Peyer's patch (tissue), 4 donors: Measurements from ENCODE around the gene TOMM5. TPM values are rescaled to one million over a fixed set of nuclear protein-coding genes. Genes with fewer than 3 reads are reported as not detected.

Experiments used
- DNase-seq, 3 donors: peaks; one replicate each; pipeline ENCODE4 v3.0.0-alpha.2; 2017 to 2019
- H3K27ac ChIP-seq, 4 donors: fragments of 200-600 bp; sonication (generic); one replicate each; pipeline ENCODE4 v1.5.1; 2016 to 2019
- H3K27me3 ChIP-seq, 2 donors: fragments of 200-600 bp; sonication (generic); one replicate each; pipeline ENCODE4 v1.5.1; 2019
- H3K36me3 ChIP-seq, 3 donors: fragments of 200-600 bp; sonication (generic); one replicate each; pipeline ENCODE4 v1.5.1; 2016 to 2019
- H3K4me1 ChIP-seq, 4 donors: fragments of 200-600 bp; sonication (generic); one replicate each; pipeline ENCODE4 v1.5.1; 2016 to 2019
- H3K4me3 ChIP-seq, 4 donors: fragments of 200-600 bp; sonication (generic); 1 replicate in 3 of 4; 2 replicates in 1 of 4; pipeline ENCODE4 v1.5.1; 2016 to 2019; ENCODE audit warnings: mild to moderate bottlenecking in 1 of 4
- H3K9me3 ChIP-seq, 4 donors: fragments of 200-600 bp; sonication (generic); one replicate each; pipeline ENCODE4 v1.5.1; 2016 to 2019; ENCODE audit warnings: mild to moderate bottlenecking in 1 of 4
- POLR2A ChIP-seq, 2 donors: fragments of 450-650 bp; IDR thresholded peaks; one replicate each; pipeline ENCODE4 v1.5.1; 2017; ENCODE audit warnings: antibody characterized with exemption in 2 of 2, mild to moderate bottlenecking in 2 of 2, moderate library complexity in 2 of 2
- total RNA-seq, 4 donors: library from RNA; depleted of rRNA; stranded (reverse); fragments of >200 nt; gene quantifications; one replicate each; pipeline ENCODE4 v1.1.0, GENCODE V29; 2016
- TF ChIP-seq, protein P1 (sequence below), 6 experiments: fragments of 450-650 bp in 4 of 6; fragments of 200-600 bp in 2 of 6; sonication (generic) in 1 of 6; IDR thresholded peaks; one replicate each; pipeline ENCODE4 v1.5.1; 2017 to 2019; ENCODE audit warnings: antibody characterized with exemption in 6 of 6, mild to moderate bottlenecking in 3 of 6, moderate library complexity in 1 of 6

TOMM5 gene
- total RNA-seq, 4 donors from 2014 or later = 26.9 to 116 (median 77.0) TPM

DNA sequence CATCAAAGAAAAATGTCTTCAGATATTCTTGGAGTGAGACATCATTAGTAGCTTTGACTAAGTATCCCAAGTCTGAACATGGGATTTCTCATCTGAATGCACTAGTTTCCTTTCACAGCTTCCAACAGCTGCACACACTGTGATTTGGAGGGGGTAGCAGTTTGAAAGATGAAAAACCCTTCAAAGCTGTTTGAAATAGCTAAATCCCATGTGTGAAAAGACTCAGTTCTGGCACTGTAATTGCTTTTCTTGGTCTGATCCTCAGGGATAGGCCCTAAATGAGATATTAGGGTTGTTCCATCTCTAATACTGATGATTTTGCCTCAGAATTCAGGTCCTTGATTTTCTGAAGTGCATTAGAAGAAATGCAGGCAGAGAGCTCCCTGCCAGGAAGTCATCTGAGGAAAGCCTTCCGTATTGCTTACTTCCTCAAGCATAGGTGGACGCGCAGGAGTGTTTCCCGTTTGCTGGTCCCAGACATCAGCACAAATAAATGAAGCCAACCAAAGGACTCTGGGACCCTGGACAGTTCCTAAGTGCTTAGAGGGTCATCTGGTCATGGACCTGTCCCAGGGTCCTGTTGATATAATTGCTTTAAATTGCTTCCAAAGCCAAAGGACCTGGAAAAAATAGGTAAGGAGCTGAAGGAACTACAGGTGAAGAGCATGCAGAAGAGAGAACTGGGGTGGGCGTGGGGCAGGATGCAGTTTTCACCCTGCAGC is 32.8 kb upstream of the TOMM5 start:
- Histone ChIP-seq H3K27ac (no peak overlapping the region), H3K4me3 (no peak overlapping the region), H3K27me3 (no peaks in the 10 kb centered on the region), H3K36me3 (no peaks in the 10 kb centered on the region), H3K4me1 (no peaks in the 10 kb centered on the region), H3K9me3 (no peaks in the 10 kb centered on the region)
- TF ChIP-seq POLR2A (IDR thresholded peaks at IDR 0.05) = no peak
- TF ChIP-seq, protein P1, sequence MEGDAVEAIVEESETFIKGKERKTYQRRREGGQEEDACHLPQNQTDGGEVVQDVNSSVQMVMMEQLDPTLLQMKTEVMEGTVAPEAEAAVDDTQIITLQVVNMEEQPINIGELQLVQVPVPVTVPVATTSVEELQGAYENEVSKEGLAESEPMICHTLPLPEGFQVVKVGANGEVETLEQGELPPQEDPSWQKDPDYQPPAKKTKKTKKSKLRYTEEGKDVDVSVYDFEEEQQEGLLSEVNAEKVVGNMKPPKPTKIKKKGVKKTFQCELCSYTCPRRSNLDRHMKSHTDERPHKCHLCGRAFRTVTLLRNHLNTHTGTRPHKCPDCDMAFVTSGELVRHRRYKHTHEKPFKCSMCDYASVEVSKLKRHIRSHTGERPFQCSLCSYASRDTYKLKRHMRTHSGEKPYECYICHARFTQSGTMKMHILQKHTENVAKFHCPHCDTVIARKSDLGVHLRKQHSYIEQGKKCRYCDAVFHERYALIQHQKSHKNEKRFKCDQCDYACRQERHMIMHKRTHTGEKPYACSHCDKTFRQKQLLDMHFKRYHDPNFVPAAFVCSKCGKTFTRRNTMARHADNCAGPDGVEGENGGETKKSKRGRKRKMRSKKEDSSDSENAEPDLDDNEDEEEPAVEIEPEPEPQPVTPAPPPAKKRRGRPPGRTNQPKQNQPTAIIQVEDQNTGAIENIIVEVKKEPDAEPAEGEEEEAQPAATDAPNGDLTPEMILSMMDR (IDR thresholded peaks at IDR 0.05) = no peak
- no peak for DNase-seq

- Histone ChIP-seq H3K36me3 (no peaks in the 10 kb centered on the region), H3K27ac (no peak overlapping the region), H3K4me1 (no peaks in the 10 kb centered on the region), H3K9me3 (no peaks in the 10 kb centered on the region), H3K27me3 (no peaks in the 10 kb centered on the region), H3K4me3 (no peak overlapping the region)
- TF ChIP-seq POLR2A (IDR thresholded peaks at IDR 0.05) = no peak
- TF ChIP-seq, protein P1 (IDR thresholded peaks at IDR 0.05) = no peak
- no peak for DNase-seq
These were observed 31.7 kb upstream of the TOMM5 start for GRCh38 chr9:37624073-37624472.

- no peaks in the 10 kb centered on the region for H3K4me1 ChIP-seq
- no peak for DNase-seq
- H3K4me3 ChIP-seq = no peak overlapping the region
- H3K36me3 ChIP-seq = no peaks in the 10 kb centered on the region
- no peak overlapping the region for H3K27ac ChIP-seq
- H3K27me3 ChIP-seq = no peaks in the 10 kb centered on the region
- TF ChIP-seq, protein P1 (IDR thresholded peaks at IDR 0.05) = no peak
- TF ChIP-seq POLR2A (IDR thresholded peaks at IDR 0.05) = no peak
- no peaks in the 10 kb centered on the region for H3K9me3 ChIP-seq
These were observed 30.9 kb upstream of the TOMM5 start for GRCh38 chr9:37623267-37623666.

GRCh38 chr9:37622462-37622861 is 30.1 kb upstream of the TOMM5 start:
- no peak overlapping the region for H3K4me3 ChIP-seq
- no peaks in the 10 kb centered on the region for H3K9me3 ChIP-seq
- H3K27ac ChIP-seq = no peak overlapping the region
- no peaks in the 10 kb centered on the region for H3K4me1 ChIP-seq
- TF ChIP-seq, protein P1 (IDR thresholded peaks at IDR 0.05) = no peak
- no peak for TF ChIP-seq POLR2A (IDR thresholded peaks at IDR 0.05)
- DNase-seq = no peak
- no peaks in the 10 kb centered on the region for H3K36me3 ChIP-seq
- no peaks in the 10 kb centered on the region for H3K27me3 ChIP-seq

GRCh38 chr9:37621273-37622121 is 29.1 kb upstream of the TOMM5 start:
- DNase-seq = no peak
- Histone ChIP-seq H3K27ac (no peak overlapping the region), H3K9me3 (no peaks in the 10 kb centered on the region)

More at GRCh38 chr9:37621273-37622121, 29.1 kb upstream of the TOMM5 start:
- Histone ChIP-seq H3K27me3 (no peaks in the 10 kb centered on the region), H3K4me3 (no peak overlapping the region), H3K4me1 (no peaks in the 10 kb centered on the region), H3K36me3 (no peaks in the 10 kb centered on the region)
- TF ChIP-seq, protein P1 (IDR thresholded peaks at IDR 0.05) = no peak
- TF ChIP-seq POLR2A (IDR thresholded peaks at IDR 0.05) = no peak
